Sigmoid colon (tissue), 4 donors: ENCODE measurements around the gene CCNL1.

ENCODE experiments used
- CTCF ChIP-seq, 4 experiments: fragments of 450-650 bp in 3 of 4; fragments of 200-600 bp in 1 of 4; IDR thresholded peaks; one replicate each; pipeline ENCODE4 v1.5.1; 2016 to 2019; ENCODE audit warnings: antibody characterized with exemption in 4 of 4, mild to moderate bottlenecking in 3 of 4, moderate library complexity in 2 of 4
- EP300 ChIP-seq, 4 donors: sonication (generic); formaldehyde crosslinking; IDR thresholded peaks; one replicate each; pipeline ENCODE4 v1.6.1; 2017; ENCODE audit warnings: antibody characterized with exemption in 4 of 4
- POLR2A ChIP-seq, 2 donors: fragments of 450-650 bp; IDR thresholded peaks; one replicate each; pipeline ENCODE4 v1.6.1; 2016; ENCODE audit warnings: antibody characterized with exemption in 2 of 2, mild to moderate bottlenecking in 2 of 2, moderate library complexity in 2 of 2

- no peak for TF ChIP-seq CTCF (IDR thresholded peaks at IDR 0.05)
- no peak for TF ChIP-seq POLR2A (IDR thresholded peaks at IDR 0.05)
- TF ChIP-seq EP300 (IDR thresholded peaks at IDR 0.05), result no peak
Measured at GRCh38 chr3:157174290-157174648, 14.3 kb upstream of the CCNL1 start.
